Mononuclear cell (primary cell): ENCODE data around the gene ZNF627. TPM values are rescaled to one million over a fixed set of nuclear protein-coding genes. Genes with fewer than 3 reads are reported as not detected.

Experiments used
- total RNA-seq: library from RNA; depleted of rRNA; stranded (reverse); fragments of >200 nt; gene quantifications from one replicate; pipeline ENCODE4 v1.2.3, GENCODE V29; 2012

The ZNF627 gene
- total RNA-seq, 1 donor = 11.5 TPM

Other genes starting within 250 kb of the ZNF627 start
- gene PLPPR2, start 242.1 kb upstream of the ZNF627 start, total RNA-seq = 7.3 TPM
- gene SWSAP1, start 222.8 kb upstream of the ZNF627 start, total RNA-seq = 0.94 TPM
- gene EPOR, start 213.2 kb upstream of the ZNF627 start, total RNA-seq = 8.8 TPM
- gene RGL3, start 178.2 kb upstream of the ZNF627 start, total RNA-seq = not detected
- not detected for gene ODAD3, start 162.4 kb upstream of the ZNF627 start, total RNA-seq
- gene PRKCSH, start 161.8 kb upstream of the ZNF627 start, total RNA-seq = 67.1 TPM
- gene ELAVL3, start 116.4 kb upstream of the ZNF627 start, total RNA-seq = not detected
- 3.5 TPM for gene ZNF653, start 91.6 kb upstream of the ZNF627 start, total RNA-seq
- 23.4 TPM for gene ECSIT, start 68.3 kb upstream of the ZNF627 start, total RNA-seq
- 0.52 TPM for gene CNN1, start 58.6 kb upstream of the ZNF627 start, total RNA-seq
- 29.3 TPM for gene ELOF1, start 38.3 kb upstream of the ZNF627 start, total RNA-seq
- 17.5 TPM for gene ACP5, start 19.8 kb upstream of the ZNF627 start, total RNA-seq
- gene ZNF823, start 141.5 kb downstream of the ZNF627 start, total RNA-seq = 4.4 TPM
- gene ZNF441, start 169.5 kb downstream of the ZNF627 start, total RNA-seq = 7.0 TPM
- gene ZNF491, start 201.0 kb downstream of the ZNF627 start, total RNA-seq = 0.94 TPM
- 9.1 TPM for gene ZNF440, start 216.8 kb downstream of the ZNF627 start, total RNA-seq